ENCODE results near the gene ABHD11. TPM values are rescaled to one million over a fixed set of nuclear protein-coding genes. Genes with fewer than 3 reads are reported as not detected.

ABHD11 gene
- total and polyA plus RNA-seq, 2 experiments from 2014 or later: 18.1 to 20.8 TPM

- H3K4me2 ChIP-seq (ENCODE audit: unreplicated experiment): no peak overlapping the region
- H3K36me3 ChIP-seq (ENCODE audit: low read depth): peaks cover 13% of the 10 kb centered on the region; the same call in 1 of the 2 replicates
- no peaks in the 10 kb centered on the region for H3K79me2 ChIP-seq (ENCODE audit: insufficient read depth)
- H3K4me3 ChIP-seq: no peak overlapping the region
- no peak overlapping the region for H3K9ac ChIP-seq
- 79 to 86% methylated on average over 9 to 14 of the region's 14 CpGs for WGBS, 2 experiments (ENCODE audit: low coverage in 1 of 2, low lambda C conversion rate in 2 of 2, missing lambda C conversion rate in 2 of 2)
- H3K4me1 ChIP-seq (ENCODE audit: insufficient read depth): no peaks in the 10 kb centered on the region
- H3K27me3 ChIP-seq (replicated peaks; ENCODE audit: insufficient read depth): no peaks in the 10 kb centered on the region
- H3K9me2 ChIP-seq (ENCODE audit: insufficient read depth): no peaks in the 10 kb centered on the region
- TF ChIP-seq EZH2 (IDR thresholded peaks at IDR 0.05; ENCODE audit: insufficient read depth, poor library complexity, severe bottlenecking): no peak
- TF ChIP-seq EZH2phosphoT487 (IDR thresholded peaks at IDR 0.05; ENCODE audit: insufficient read depth, low read depth): no peak
- no peaks in the 10 kb centered on the region for H4K20me1 ChIP-seq (ENCODE audit: insufficient read depth)
- no peak overlapping the region for H2AFZ ChIP-seq
- H3F3A ChIP-seq (ENCODE audit: insufficient read depth): 0 out of 2 replicates have a peak, but pooled peaks cover 12% of the 10 kb centered on the region
- DNase-seq: no peak
- in situ Hi-C loops (cut with MboI): no loop called here
- no peak overlapping the region for H3K27ac ChIP-seq
- no peaks in the 10 kb centered on the region for H3K9me3 ChIP-seq (ENCODE audit: low read depth)
Measured at GRCh38 chr7:73700069-73700423, 38.6 kb downstream of the ABHD11 start.

- Histone ChIP-seq H3K27me3 (replicated peaks; ENCODE audit: insufficient read depth) (no peaks in the 10 kb centered on the region), H3K9me2 (ENCODE audit: insufficient read depth) (no peaks in the 10 kb centered on the region), H3K9ac (no peak overlapping the region), H4K20me1 (ENCODE audit: insufficient read depth) (no peaks in the 10 kb centered on the region), H3K4me2 (ENCODE audit: unreplicated experiment) (no peak overlapping the region), H2AFZ (no peak overlapping the region), H3K4me3 (no peak overlapping the region), H3K79me2 (ENCODE audit: insufficient read depth) (no peaks in the 10 kb centered on the region), H3K9me3 (ENCODE audit: low read depth) (no peaks in the 10 kb centered on the region), H3K27ac (no peak overlapping the region), H3K4me1 (ENCODE audit: insufficient read depth) (no peaks in the 10 kb centered on the region), H3F3A (ENCODE audit: insufficient read depth) (0 out of 2 replicates have a peak, but pooled peaks cover 12% of the 10 kb centered on the region), H3K36me3 (ENCODE audit: low read depth) (peaks cover 13% of the 10 kb centered on the region; the same call in 1 of the 2 replicates)
- no peak for TF ChIP-seq EZH2phosphoT487 (IDR thresholded peaks at IDR 0.05; ENCODE audit: insufficient read depth, low read depth)
- TF ChIP-seq EZH2 (IDR thresholded peaks at IDR 0.05; ENCODE audit: insufficient read depth, poor library complexity, severe bottlenecking): no peak
- in situ Hi-C loops (cut with MboI): no loop called here
- DNase-seq: no peak
- WGBS, 2 experiments (ENCODE audit: low coverage in 1 of 2, low lambda C conversion rate in 2 of 2, missing lambda C conversion rate in 2 of 2): 86 to 90% methylated on average over 14 to 15 of the region's 15 CpGs
Measured at GRCh38 chr7:73699370-73700068, 39.1 kb downstream of the ABHD11 start.

- no peaks in the 10 kb centered on the region for H3K9me2 ChIP-seq (ENCODE audit: insufficient read depth)
- in situ Hi-C loops (cut with MboI): no loop called here
- H3F3A ChIP-seq (ENCODE audit: insufficient read depth): 0 out of 2 replicates have a peak, but pooled peaks cover 12% of the 10 kb centered on the region
- no peak for TF ChIP-seq EZH2 (IDR thresholded peaks at IDR 0.05; ENCODE audit: insufficient read depth, poor library complexity, severe bottlenecking)
- no peak for TF ChIP-seq EZH2phosphoT487 (IDR thresholded peaks at IDR 0.05; ENCODE audit: insufficient read depth, low read depth)
- WGBS, 2 experiments (ENCODE audit: low coverage in 1 of 2, low lambda C conversion rate in 2 of 2, missing lambda C conversion rate in 2 of 2): 76 to 79% methylated on average over 6 to 7 of the region's 7 CpGs
- H4K20me1 ChIP-seq (ENCODE audit: insufficient read depth): no peaks in the 10 kb centered on the region
- no peak overlapping the region for H3K4me3 ChIP-seq
- no peaks in the 10 kb centered on the region for H3K79me2 ChIP-seq (ENCODE audit: insufficient read depth)
- no peaks in the 10 kb centered on the region for H3K27me3 ChIP-seq (replicated peaks; ENCODE audit: insufficient read depth)
- no peaks in the 10 kb centered on the region for H3K9me3 ChIP-seq (ENCODE audit: low read depth)
- H3K36me3 ChIP-seq (ENCODE audit: low read depth): peaks cover 13% of the 10 kb centered on the region; the same call in 1 of the 2 replicates
- no peak overlapping the region for H3K9ac ChIP-seq
- no peak for DNase-seq
- H3K4me1 ChIP-seq (ENCODE audit: insufficient read depth): no peaks in the 10 kb centered on the region
- no peak overlapping the region for H3K27ac ChIP-seq
- no peak overlapping the region for H2AFZ ChIP-seq
- no peak overlapping the region for H3K4me2 ChIP-seq (ENCODE audit: unreplicated experiment)
Measured at GRCh38 chr7:73698410-73698809, 40.2 kb downstream of the ABHD11 start.

GRCh38 chr7:73696372-73696771 is 42.2 kb downstream of the ABHD11 start:
- no peaks in the 10 kb centered on the region for H3K9me3 ChIP-seq (ENCODE audit: low read depth)
- DNase-seq: no peak
- TF ChIP-seq EZH2phosphoT487 (IDR thresholded peaks at IDR 0.05; ENCODE audit: insufficient read depth, low read depth) (no peak), EZH2 (IDR thresholded peaks at IDR 0.05; ENCODE audit: insufficient read depth, poor library complexity, severe bottlenecking) (no peak)
- no peak overlapping the region for H3K4me3 ChIP-seq
- 79 to 87% methylated on average over 4 of the region's 4 CpGs for WGBS, 2 experiments (ENCODE audit: low coverage in 1 of 2, low lambda C conversion rate in 2 of 2, missing lambda C conversion rate in 2 of 2)
- H3K36me3 ChIP-seq (ENCODE audit: low read depth): peaks cover 5% of the 10 kb centered on the region; the same call in 1 of the 2 replicates
- no peak overlapping the region for H3K27ac ChIP-seq
- H3K79me2 ChIP-seq (ENCODE audit: insufficient read depth): no peaks in the 10 kb centered on the region
- no peak overlapping the region for H3K4me2 ChIP-seq (ENCODE audit: unreplicated experiment)
- no peak overlapping the region for H3K9ac ChIP-seq
- in situ Hi-C loops (cut with MboI): no loop called here
- no peaks in the 10 kb centered on the region for H3K4me1 ChIP-seq (ENCODE audit: insufficient read depth)
- H3F3A ChIP-seq (ENCODE audit: insufficient read depth): 0 out of 2 replicates have a peak, but pooled peaks cover 12% of the 10 kb centered on the region
- H3K27me3 ChIP-seq (replicated peaks; ENCODE audit: insufficient read depth): no peaks in the 10 kb centered on the region
- H4K20me1 ChIP-seq (ENCODE audit: insufficient read depth): no peaks in the 10 kb centered on the region
- no peak overlapping the region for H2AFZ ChIP-seq
- H3K9me2 ChIP-seq (ENCODE audit: insufficient read depth): no peaks in the 10 kb centered on the region
